K562 (cell line): ENCODE data around the gene EEF1A2. TPM values are rescaled to one million over a fixed set of nuclear protein-coding genes. Genes with fewer than 3 reads are reported as not detected.

Source experiments
- CBFA2T2 ChIP-seq: fragments of 450-650 bp; conservative IDR thresholded peaks from 2 replicates; pipeline ENCODE4 v1.6.1; 2017; ENCODE audit warnings: mild to moderate bottlenecking
- GABPA ChIP-seq: fragments of 200-800 bp; sonication (Bioruptor generic); conservative IDR thresholded peaks from 2 replicates; pipeline ENCODE4 v1.6.1; 2016; ENCODE audit warnings: low read depth, missing genetic modification characterization, missing compliant biosample characterization
- HINFP ChIP-seq: fragments of 450-650 bp; conservative IDR thresholded peaks from 2 replicates; pipeline ENCODE4 v1.6.1; 2016; ENCODE audit warnings: missing genetic modification characterization, low read depth, mild to moderate bottlenecking, control low read depth, missing compliant biosample characterization
- HLTF ChIP-seq: fragments of 450-650 bp; IDR thresholded peaks from 2 replicates; pipeline ENCODE4 v1.6.1; 2016
- NR2C2 ChIP-seq, 2 experiments: fragments of 200-800 bp in 1 of 2; sonication (Bioruptor generic) in 1 of 2; sonication (generic) in 1 of 2; formaldehyde crosslinking in 1 of 2; IDR thresholded peaks; 2 replicates each; pipeline versions ENCODE4 v1.6.1 to v1.8.0; 2016 to 2022; ENCODE audit warnings: mild to moderate bottlenecking in 1 of 2, missing compliant biosample characterization in 1 of 2, missing genetic modification characterization in 1 of 2, missing genetic modification reagents in 1 of 2
- POLR2B ChIP-seq: fragments of 450-650 bp; IDR thresholded peaks from 2 replicates; pipeline ENCODE4 v1.6.1; 2018; ENCODE audit warnings: low read depth; ENCODE audit not compliant: partially characterized antibody
- POLR2G ChIP-seq: fragments of 200-400 bp; formaldehyde crosslinking; IDR thresholded peaks from 2 replicates; pipeline ENCODE4 v1.6.1; 2017; ENCODE audit warnings: low read depth, mild to moderate bottlenecking, antibody characterized with exemption, low read length, moderate library complexity
- RBM22 ChIP-seq: fragments of 200-400 bp; formaldehyde crosslinking; IDR thresholded peaks from 2 replicates; pipeline ENCODE4 v1.6.1; 2018; ENCODE audit warnings: low read length, low read depth; ENCODE audit not compliant: poor library complexity, severe bottlenecking
- SLC30A9 ChIP-seq: fragments of 250-450 bp; sonication (Bioruptor Pico); IDR thresholded peaks from 2 replicates; pipeline ENCODE4 v1.8.0; 2022; ENCODE audit warnings: mild to moderate bottlenecking, moderate library complexity
- ZBTB11 ChIP-seq, 3 experiments: fragments of 200-800 bp in 1 of 3; fragments of 250-450 bp in 1 of 3; fragments of 450-650 bp in 1 of 3; sonication (Bioruptor Pico) in 1 of 3; sonication (Bioruptor generic) in 1 of 3; formaldehyde crosslinking in 1 of 3; IDR thresholded peaks; 2 replicates each; pipeline versions ENCODE4 v1.6.1 to v1.8.0; 2016 to 2022; ENCODE audit warnings: mild to moderate bottlenecking in 2 of 3, missing genetic modification characterization in 2 of 3, missing compliant biosample characterization in 1 of 3, moderate library complexity in 1 of 3
- ZBTB17 ChIP-seq: fragments of 450-650 bp; formaldehyde crosslinking; IDR thresholded peaks from 2 replicates; pipeline ENCODE4 v1.4.0; 2020; ENCODE audit warnings: mild to moderate bottlenecking
- ZNF23 ChIP-seq: fragments of 250-450 bp; sonication (Bioruptor Pico); IDR thresholded peaks from 2 replicates; pipeline ENCODE4 v1.4.0; 2020; ENCODE audit warnings: mild to moderate bottlenecking
- ZNF282 ChIP-seq: sonication (generic); formaldehyde crosslinking; IDR thresholded peaks from 2 replicates; pipeline ENCODE4 v1.8.1; 2023; ENCODE audit warnings: missing genetic modification reagents
- polyA plus RNA-seq, 8 experiments: library from polyadenylated mRNA; depleted of rRNA in 4 of 8; stranded (reverse) in 5 of 8; unstranded in 3 of 8; fragments of >200 nt; fragmentation: Nextera tagmentation in 2 of 8; fragmentation: Illumina TruSeq in 1 of 8; extraction: Ambion mirVana in 2 of 8; extraction: Trizol in 1 of 8; gene quantifications; 2 replicates each; pipeline versions ENCODE4 v1.2.1 to v1.2.3, GENCODE V29; 2011 to 2014; ENCODE audit warnings: inconsistent platforms in 1 of 8, missing spikeins in 1 of 8
- total RNA-seq, 7 experiments: library from RNA; depleted of rRNA in 6 of 7; stranded (reverse); fragments of >200 nt in 6 of 7; fragmentation: Illumina TruSeq in 2 of 7; extraction: Trizol in 2 of 7; gene quantifications; 2 replicates each; pipeline versions ENCODE4 v1.2.1 to v1.2.3, GENCODE V29; 2011 to 2021; ENCODE audit warnings: low replicate concordance in 1 of 7

Gene EEF1A2
- total and polyA plus RNA-seq, 9 of the 15 experiments (the other 6 are each of a cell fraction or from before 2014, with no cell fraction given) = 0.04 to 29.6 (median 11.5) TPM

GRCh38 chr20:63522981-63523611 lies 24.2 kb upstream of the EEF1A2 start (continued):
- peak; percentile 96 for TF ChIP-seq RBM22
- TF ChIP-seq SLC30A9 (CRISPR knock-in tag) = no peak
- TF ChIP-seq HINFP (tag) = no peak
- no peak for TF ChIP-seq ZBTB17 (CRISPR knock-in tag)
- TF ChIP-seq ZNF282 (CRISPR knock-in tag) = no peak
- TF ChIP-seq HLTF = no peak
- peak in 1 of 3 experiments; percentile 40; a peak in 1 of 6 replicates for TF ChIP-seq ZBTB11 (CRISPR knock-in tag; IDR thresholded peaks at IDR 0.05)
- no peak for TF ChIP-seq GABPA (tag)
- TF ChIP-seq POLR2G = peak; percentile 70
- no peak for TF ChIP-seq ZNF23 (CRISPR knock-in tag)
- no peak for TF ChIP-seq POLR2B
- no peak for TF ChIP-seq CBFA2T2
- TF ChIP-seq NR2C2 (CRISPR knock-in tag; IDR thresholded peaks at IDR 0.05) = peak; percentile 21; the same call in 1 of the 2 replicates
- no peak for TF ChIP-seq NR2C2 (tag; IDR thresholded peaks at IDR 0.05)
